Astrocyte (in vitro differentiated cells and primary cell): ENCODE measurements around the gene PMF1.
"Not testable (repeated sequence)": the region's sequence is repeated elsewhere in the genome, so short reads cannot be mapped to it uniquely, and the experiment has no call there.

ENCODE experiments used
- CTCF ChIP-seq: IDR thresholded peaks from 2 replicates; pipeline ENCODE4 v1.5.1; 2011; ENCODE audit warnings: low read depth, mild to moderate bottlenecking, inconsistent platforms, low read length, moderate library complexity; ENCODE audit not compliant: insufficient read depth
- EZH2 ChIP-seq: IDR thresholded peaks from 2 replicates; pipeline ENCODE4 v1.6.1; 2012; ENCODE audit warnings: mild to moderate bottlenecking, low read length, inconsistent platforms; ENCODE audit not compliant: insufficient read depth

- not testable (repeated sequence) for TF ChIP-seq CTCF, EZH2
These were observed 31.3 kb upstream of the PMF1 start for GRCh38 chr1:156181391-156181924.
